Nephron progenitor cell (in vitro differentiated cells): Measurements from ENCODE around the gene CHST8.

Source experiments
- DNase-seq: peaks from one replicate; pipeline ENCODE4 v3.0.0; 2021
- H3K27ac Mint-ChIP-seq: 2 replicates; pipeline ENCODE4 v1.8.0; 2021; ENCODE audit warnings: mild to moderate bottlenecking, moderate library complexity, mixed read lengths
- H3K27me3 Mint-ChIP-seq: 2 replicates; pipeline ENCODE4 v1.8.0; 2021; ENCODE audit warnings: mild to moderate bottlenecking, low read depth, mixed read lengths; ENCODE audit not compliant: poor library complexity
- H3K36me3 Mint-ChIP-seq: 2 replicates; pipeline ENCODE4 v1.8.0; 2021; ENCODE audit warnings: low read depth, mixed read lengths
- H3K4me1 Mint-ChIP-seq: 2 replicates; pipeline ENCODE4 v1.8.0; 2021; ENCODE audit warnings: mixed read lengths
- H3K4me3 Mint-ChIP-seq: 2 replicates; pipeline ENCODE4 v1.8.0; 2021; ENCODE audit warnings: mild to moderate bottlenecking, moderate library complexity, mixed read lengths
- H3K9me3 Mint-ChIP-seq: 2 replicates; pipeline ENCODE4 v1.8.0; 2021; ENCODE audit warnings: mild to moderate bottlenecking, moderate library complexity, mixed read lengths
- TF ChIP-seq, protein P1 (sequence below): fragments of 200-600 bp; sonication (generic); IDR thresholded peaks from 2 replicates; pipeline ENCODE4 v1.5.0; 2021; ENCODE audit warnings: antibody characterized with exemption

CHST8 gene

DNA sequence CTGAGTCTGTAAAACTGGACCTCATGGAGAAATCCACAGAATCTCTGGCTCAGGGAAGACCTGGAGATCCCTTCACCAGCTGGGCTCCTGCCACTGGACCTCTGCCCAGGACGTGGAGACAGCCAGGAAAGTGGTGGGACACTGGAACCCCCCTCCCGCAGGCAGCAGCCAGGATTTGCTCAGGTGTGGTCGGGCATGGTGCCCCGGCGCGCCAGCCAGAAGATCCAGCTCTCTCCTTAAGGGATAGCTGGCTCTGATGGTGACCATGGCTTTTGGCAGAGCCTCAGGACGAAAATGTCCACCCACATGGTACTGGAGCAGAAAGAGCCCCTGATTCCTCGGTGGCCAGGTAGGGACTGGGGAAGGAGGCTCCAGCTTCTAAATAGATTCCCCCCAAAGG is 148.4 kb downstream of the CHST8 start:
- no peak for DNase-seq
- H3K36me3 Mint-ChIP-seq: no peaks in the 10 kb centered on the region
- no peak overlapping the region for H3K27ac Mint-ChIP-seq
- no peaks in the 10 kb centered on the region for H3K9me3 Mint-ChIP-seq
- TF ChIP-seq, protein P1, sequence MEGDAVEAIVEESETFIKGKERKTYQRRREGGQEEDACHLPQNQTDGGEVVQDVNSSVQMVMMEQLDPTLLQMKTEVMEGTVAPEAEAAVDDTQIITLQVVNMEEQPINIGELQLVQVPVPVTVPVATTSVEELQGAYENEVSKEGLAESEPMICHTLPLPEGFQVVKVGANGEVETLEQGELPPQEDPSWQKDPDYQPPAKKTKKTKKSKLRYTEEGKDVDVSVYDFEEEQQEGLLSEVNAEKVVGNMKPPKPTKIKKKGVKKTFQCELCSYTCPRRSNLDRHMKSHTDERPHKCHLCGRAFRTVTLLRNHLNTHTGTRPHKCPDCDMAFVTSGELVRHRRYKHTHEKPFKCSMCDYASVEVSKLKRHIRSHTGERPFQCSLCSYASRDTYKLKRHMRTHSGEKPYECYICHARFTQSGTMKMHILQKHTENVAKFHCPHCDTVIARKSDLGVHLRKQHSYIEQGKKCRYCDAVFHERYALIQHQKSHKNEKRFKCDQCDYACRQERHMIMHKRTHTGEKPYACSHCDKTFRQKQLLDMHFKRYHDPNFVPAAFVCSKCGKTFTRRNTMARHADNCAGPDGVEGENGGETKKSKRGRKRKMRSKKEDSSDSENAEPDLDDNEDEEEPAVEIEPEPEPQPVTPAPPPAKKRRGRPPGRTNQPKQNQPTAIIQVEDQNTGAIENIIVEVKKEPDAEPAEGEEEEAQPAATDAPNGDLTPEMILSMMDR: no peak
- no peak overlapping the region for H3K4me3 Mint-ChIP-seq
- peaks cover 47% of the 10 kb centered on the region for H3K27me3 Mint-ChIP-seq
- H3K4me1 Mint-ChIP-seq: no peaks in the 10 kb centered on the region

DNA sequence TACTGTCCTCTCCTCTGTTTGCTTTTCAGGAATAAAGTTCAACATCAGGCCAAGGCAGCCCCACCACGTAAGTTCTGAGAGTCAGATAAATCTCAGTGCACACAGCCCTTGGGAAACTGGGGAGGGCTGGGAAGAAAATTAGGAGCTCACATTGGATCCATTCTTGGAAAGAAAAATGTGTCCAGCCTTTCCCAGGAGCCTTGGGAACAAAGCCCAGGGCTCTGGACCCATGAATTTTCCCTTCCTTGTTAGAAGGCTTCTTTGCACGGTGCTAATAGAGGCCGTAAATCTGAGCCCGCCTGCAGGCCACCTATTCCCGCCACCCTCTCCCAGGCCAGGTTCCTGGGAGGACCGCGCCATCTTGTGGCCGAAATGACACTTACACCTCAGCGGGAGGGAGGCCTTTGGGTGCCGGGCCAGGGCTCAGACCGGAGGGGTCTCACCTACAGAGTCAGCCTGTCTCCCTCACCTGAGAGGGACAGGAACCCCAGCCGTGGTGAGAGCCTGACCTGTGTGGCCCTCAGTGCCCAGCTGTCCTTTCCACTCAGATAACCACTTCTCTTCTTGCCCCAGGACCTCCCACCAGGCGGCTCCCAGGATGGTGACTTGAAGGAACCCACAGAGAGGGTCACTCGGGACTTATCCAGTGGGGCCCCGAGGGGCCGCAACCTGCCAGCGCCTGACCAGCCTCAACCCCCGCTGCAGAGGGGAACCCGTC is 149.8 kb downstream of the CHST8 start:
- peaks cover 40% of the 10 kb centered on the region for H3K27me3 Mint-ChIP-seq
- TF ChIP-seq, protein P1: peak; percentile 95
- H3K4me3 Mint-ChIP-seq: no peak overlapping the region
- DNase-seq: peak; percentile 91
- no peaks in the 10 kb centered on the region for H3K36me3 Mint-ChIP-seq
- no peaks in the 10 kb centered on the region for H3K4me1 Mint-ChIP-seq
- H3K9me3 Mint-ChIP-seq: no peaks in the 10 kb centered on the region
- H3K27ac Mint-ChIP-seq: no peak overlapping the region

DNA sequence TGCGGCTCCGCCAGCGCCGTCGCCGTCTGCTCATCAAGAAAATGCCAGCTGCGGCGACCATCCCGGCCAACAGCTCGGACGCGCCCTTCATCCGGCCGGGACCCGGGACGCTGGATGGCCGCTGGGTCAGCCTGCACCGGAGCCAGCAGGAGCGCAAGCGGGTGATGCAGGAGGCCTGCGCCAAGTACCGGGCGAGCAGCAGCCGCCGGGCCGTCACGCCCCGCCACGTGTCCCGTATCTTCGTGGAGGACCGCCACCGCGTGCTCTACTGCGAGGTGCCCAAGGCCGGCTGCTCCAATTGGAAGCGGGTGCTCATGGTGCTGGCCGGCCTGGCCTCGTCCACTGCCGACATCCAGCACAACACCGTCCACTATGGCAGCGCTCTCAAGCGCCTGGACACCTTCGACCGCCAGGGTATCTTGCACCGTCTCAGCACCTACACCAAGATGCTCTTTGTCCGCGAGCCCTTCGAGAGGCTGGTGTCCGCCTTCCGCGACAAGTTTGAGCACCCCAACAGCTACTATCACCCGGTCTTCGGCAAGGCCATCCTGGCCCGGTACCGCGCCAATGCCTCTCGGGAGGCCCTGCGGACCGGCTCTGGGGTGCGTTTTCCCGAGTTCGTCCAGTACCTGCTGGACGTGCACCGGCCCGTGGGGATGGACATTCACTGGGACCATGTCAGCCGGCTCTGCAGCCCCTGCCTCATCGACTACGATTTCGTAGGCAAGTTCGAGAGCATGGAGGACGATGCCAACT is 150.5 kb downstream of the CHST8 start:
- no peaks in the 10 kb centered on the region for H3K4me1 Mint-ChIP-seq
- TF ChIP-seq, protein P1: no peak
- H3K27ac Mint-ChIP-seq: no peak overlapping the region
- no peaks in the 10 kb centered on the region for H3K36me3 Mint-ChIP-seq
- H3K9me3 Mint-ChIP-seq: no peaks in the 10 kb centered on the region
- no peak overlapping the region for H3K4me3 Mint-ChIP-seq
- peaks cover 37% of the 10 kb centered on the region for H3K27me3 Mint-ChIP-seq
- DNase-seq: no peak

DNA sequence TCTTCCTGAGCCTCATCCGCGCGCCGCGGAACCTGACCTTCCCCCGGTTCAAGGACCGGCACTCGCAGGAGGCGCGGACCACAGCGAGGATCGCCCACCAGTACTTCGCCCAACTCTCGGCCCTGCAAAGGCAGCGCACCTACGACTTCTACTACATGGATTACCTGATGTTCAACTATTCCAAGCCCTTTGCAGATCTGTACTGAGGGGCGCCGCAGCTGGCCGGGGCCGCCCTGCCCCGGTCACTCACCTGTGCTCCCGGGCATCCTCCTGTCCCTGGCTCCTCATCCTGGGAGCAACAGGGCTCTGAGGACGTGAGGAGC is 151.1 kb downstream of the CHST8 start:
- DNase-seq: no peak
- Mint-ChIP-seq H3K36me3 (no peaks in the 10 kb centered on the region), H3K9me3 (no peaks in the 10 kb centered on the region), H3K27ac (no peak overlapping the region), H3K27me3 (peaks cover 35% of the 10 kb centered on the region), H3K4me3 (no peak overlapping the region), H3K4me1 (no peaks in the 10 kb centered on the region)
- TF ChIP-seq, protein P1: no peak

DNA sequence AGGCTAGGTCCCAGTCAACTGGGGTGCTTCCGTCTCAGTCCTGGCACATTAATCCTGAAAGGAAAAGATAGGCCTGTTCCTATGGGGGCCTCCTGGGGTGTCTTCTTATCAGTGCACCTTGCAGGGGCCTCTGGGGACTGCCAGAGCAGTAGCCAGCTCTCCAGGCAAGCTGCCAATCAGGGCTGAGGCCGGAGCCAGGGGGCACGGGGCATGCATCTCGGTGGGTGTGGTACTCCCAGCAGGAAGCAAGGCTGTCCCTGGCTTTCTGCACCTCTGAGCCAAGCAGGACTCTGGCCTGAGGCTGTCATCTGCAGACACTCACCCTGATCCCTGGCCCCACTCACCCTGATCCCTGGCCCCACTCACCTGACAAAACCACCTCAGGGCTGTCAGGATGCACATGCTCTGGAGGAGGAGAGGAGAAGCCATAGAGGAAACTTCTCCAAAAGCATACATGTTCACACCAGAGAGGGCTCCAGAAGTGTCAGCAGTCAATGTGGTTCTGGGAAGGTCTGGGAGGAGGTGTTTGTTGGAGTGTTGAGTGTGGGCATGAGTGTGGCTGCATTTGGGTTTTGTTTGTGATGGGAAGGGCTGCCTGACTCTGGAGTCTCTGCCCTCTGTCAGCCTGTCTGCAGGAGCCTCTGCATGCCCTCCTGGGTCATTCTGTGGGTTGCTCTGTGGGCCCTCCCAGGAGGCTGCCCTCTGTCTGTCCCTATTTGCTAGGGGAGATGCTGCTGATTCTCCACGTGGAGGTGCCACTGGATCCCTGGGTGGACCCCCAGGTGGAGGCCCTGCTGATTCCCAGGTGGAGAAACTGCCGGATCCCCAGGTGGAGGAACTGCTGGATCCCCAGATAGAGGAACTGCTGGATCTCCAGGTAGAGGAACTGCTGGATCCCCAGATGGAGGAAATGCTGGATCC is 152.2 kb downstream of the CHST8 start:
- no peak for DNase-seq
- TF ChIP-seq, protein P1: no peak
- Mint-ChIP-seq H3K27me3 (peaks cover 38% of the 10 kb centered on the region), H3K9me3 (no peaks in the 10 kb centered on the region), H3K4me1 (peaks cover 8% of the 10 kb centered on the region), H3K27ac (no peak overlapping the region), H3K4me3 (no peak overlapping the region), H3K36me3 (no peaks in the 10 kb centered on the region)
